GM19023 (cell line): ENCODE data around the gene GJB6.

ENCODE experiments used
- ATAC-seq: cut with Tn5 transposase; IDR thresholded peaks from one replicate; pipeline ENCODE4 v1.9.1; 2021; ENCODE audit warnings: mild to moderate bottlenecking, moderate library complexity; ENCODE audit not compliant: unreplicated experiment

GJB6 gene

DNA sequence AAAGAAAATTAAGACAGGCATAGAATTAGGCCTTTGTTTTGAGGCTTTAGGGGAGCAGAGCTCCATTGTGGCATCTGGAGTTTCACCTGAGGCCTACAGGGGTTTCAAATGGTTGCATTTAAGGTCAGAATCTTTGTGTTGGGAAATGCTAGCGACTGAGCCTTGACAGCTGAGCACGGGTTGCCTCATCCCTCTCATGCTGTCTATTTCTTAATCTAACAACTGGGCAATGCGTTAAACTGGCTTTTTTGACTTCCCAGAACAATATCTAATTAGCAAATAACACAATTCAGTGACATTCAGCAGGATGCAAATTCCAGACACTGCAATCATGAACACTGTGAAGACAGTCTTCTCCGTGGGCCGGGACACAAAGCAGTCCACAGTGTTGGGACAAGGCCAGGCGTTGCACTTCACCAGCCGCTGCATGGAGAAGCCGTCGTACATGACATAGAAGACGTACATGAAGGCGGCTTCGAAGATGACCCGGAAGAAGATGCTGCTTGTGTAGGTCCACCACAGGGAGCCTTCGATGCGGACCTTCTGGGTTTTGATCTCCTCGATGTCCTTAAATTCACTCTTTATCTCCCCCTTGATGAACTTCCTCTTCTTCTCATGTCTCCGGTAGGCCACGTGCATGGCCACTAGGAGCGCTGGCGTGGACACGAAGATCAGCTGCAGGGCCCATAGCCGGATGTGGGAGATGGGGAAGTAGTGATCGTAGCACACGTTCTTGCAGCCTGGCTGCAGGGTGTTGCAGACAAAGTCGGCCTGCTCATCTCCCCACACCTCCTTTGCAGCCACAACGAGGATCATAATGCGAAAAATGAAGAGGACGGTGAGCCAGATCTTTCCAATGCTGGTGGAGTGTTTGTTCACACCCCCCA lies 43.2 kb downstream of the GJB6 start:
- ATAC-seq, result no peak

DNA sequence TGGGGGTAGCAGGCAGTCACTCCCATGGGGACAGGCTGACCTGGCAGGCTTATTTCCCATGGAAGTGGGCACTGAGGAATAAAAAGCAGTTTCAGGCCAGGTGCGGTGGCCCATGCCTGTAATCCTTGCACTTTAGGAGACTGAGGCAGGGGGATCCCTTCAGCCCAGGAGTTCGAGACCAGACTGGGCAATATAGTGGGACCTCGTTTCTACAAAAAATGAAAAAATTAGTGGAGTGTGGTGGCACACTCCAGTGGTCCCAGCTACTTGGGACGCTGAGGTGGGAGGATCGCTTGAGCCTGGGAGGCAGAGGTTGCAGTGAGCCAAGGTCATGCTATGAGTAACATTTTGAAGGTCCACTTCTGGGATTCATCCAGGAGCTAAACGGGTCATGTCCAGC lies 45.3 kb downstream of the GJB6 start:
- ATAC-seq, result no peak

DNA sequence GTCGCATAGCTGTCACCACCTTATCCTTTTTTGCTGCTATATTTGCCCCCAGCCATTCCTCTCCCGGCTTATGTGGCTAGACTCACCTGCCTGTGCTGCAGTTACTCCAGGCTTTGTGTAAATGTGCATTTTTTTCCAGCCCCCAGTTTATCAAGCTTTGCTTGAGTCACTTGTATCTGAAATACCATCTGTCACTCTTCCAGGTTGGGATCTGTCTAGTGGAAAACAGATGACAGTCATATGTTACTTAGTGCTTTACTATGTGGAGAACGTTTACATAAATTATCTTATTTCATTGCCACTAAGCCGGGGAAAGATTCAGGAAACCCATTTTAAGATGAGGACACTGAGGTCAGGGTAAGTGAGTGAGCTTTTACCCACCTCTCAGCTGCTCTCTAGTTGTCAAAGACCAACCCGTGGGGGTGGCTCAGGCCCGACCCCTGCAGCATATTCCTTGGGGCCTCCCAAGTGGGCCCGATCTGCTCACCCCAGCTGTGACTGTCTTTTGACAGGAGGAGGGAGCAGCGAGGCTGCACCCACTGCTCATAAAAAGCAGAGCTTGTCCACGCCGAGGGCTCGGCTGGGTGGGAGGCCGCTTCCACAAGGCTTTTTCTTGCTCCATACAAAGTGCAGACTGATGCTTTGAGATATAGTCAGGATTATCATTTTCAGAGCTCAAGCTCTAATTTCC lies 46.6 kb downstream of the GJB6 start:
- no peak for ATAC-seq

DNA sequence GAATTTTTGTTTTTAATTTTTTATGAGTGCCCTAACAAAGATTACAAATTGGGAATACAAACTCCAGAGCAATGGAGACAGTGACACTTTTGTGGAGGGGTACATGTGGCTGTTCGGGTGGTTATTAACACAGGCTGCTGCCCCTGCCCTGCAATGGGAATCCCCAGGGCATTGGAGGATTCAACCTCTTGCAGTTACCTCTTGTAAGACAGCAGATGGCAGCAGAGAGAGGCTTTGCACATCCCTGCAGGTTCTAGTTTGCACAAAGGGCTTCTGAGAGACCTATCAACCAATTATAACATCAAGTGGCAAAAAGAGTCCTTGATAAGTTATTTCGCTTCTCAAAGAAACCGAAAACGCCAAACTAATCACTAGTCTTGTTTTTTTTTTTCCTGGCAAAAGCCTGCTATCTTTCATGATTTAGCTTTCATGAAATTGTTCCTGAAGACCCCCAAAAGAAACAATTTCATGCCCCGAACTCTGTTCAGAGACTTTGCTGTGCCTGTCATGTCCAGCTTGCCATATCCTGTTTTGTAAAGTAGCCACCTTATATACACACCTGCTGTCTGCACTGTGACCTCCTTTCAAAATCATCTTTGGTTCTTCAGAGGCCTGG lies 49.8 kb downstream of the GJB6 start:
- peak; percentile 83 for ATAC-seq

DNA sequence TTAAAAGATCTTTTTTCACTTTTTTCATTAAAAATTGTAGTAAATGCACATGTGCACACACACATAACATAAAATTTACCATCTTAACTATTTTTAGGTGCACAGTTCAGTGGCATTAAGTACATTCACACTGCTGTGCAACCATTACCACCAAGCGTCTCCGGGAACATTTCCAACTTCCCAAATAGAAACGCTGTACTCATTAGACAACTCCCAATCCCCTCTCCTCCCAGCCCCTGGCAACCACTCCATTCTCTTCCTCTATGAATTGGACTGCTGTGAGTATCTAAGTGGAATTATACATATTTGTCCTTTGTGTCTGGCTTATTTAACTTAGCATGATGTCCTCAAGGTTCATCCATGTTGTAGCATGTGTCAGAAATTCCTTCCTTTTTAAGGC lies 50.9 kb downstream of the GJB6 start:
- no peak for ATAC-seq

DNA sequence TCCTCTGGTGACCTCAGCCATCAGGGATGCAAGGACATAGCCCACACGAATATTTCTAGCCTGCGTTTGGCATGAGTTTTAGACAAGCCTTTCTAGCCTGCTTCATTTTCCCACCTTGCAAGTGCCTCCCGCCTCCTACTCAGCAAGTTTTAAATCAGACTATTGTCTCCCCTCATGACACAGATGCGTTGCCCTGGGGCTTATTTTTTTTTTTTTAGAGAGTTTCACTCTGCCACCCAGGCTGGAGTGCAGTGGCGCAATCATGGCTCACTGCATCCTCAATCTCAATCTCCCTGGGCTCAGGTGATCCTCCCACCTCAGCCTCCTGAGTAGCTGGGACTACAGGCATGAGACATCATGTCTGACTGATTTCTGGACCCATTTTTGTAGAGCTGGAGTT lies 54.0 kb downstream of the GJB6 start:
- no peak for ATAC-seq

DNA sequence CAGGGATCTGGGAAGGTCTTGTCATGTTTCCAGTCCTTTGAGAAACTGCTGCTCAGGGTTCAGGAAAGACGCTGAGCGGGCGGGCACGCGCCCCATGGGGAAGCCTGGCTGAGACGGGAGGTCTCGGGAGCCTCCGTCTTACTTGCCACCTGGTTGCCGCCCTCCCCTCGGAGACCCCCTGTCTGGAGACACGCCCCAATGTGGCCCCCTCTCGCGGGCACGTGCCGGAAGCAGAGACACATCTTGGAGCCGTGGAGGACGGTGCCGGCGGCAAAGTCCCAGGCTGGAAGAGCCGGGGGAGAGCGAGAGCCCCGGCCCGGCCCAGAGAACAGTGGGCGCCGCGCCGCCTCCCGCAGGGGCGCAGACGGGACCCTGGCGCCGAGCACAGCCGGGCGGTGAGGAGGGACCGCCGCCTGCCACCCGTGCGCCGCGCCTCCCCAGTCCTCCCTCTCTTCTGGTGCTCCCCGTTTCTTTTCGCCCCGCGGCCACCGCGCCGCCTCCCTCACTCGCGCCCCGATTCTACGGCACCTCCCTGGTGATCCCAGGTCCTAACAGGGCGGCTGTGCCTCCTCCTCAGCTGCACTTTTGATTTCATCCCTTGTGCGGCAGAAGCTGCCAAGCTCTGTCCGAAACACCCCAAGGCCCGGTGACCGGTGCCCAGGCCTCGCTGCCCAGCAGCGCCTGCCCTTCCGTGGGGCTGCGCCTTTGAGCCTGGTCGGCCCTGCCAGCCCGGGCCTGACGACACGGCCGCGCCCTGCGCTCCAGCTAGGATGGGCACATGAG lies 54.9 kb downstream of the GJB6 start:
- no peak for ATAC-seq

DNA sequence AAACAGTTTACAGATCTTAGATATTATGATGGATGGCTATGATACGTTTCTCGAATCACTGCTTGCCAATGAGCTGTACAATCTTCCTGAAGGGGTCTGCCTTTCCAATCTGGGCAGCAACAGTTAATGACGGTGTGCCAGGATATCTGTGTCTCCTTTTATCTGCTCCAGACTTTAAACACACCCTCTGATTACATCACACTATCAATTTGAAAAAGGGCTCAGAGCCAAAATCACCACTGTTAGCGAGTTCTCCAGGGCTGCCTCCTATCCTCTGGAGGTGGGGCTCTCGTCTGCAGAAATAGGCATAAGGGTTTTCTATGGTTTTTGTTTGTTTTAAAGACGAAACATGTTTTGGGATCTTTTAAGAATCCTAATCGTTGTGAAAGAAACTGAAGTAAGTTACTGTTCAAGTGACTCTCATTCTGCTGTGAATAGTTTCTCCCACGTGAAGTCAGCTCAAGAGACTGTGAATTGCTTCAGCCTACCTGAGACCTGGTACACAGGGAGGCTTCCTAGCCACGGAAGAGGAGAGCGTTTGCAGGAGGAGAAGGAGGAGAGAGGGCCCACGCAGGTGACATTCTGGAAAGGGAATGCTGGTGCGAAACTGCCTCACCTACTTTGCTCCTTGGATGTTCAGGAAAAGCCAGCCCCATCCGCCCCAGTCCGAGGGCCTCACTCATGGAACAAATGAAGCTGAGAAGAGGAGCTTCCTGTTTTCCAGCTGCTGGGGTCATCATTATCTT lies 56.0 kb downstream of the GJB6 start:
- ATAC-seq, result no peak

DNA sequence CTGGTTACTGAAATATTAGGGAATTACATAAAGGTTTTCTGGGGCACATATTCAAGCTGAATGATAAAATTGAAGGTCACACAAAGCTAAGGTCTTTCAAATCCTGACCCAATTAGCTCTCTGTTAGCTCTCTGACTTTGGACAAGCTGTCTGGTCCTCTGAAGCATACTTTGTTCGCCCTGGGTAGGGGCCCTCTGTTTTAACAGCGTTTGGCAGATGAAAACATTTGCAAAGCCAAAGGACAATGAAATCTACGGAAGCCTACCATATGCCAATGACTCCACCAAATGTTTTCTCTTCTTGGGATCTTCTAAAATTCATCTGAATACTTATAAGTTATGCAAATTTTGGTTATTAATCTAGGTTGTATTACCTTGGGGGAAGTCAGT lies 56.7 kb downstream of the GJB6 start:
- no peak for ATAC-seq

DNA sequence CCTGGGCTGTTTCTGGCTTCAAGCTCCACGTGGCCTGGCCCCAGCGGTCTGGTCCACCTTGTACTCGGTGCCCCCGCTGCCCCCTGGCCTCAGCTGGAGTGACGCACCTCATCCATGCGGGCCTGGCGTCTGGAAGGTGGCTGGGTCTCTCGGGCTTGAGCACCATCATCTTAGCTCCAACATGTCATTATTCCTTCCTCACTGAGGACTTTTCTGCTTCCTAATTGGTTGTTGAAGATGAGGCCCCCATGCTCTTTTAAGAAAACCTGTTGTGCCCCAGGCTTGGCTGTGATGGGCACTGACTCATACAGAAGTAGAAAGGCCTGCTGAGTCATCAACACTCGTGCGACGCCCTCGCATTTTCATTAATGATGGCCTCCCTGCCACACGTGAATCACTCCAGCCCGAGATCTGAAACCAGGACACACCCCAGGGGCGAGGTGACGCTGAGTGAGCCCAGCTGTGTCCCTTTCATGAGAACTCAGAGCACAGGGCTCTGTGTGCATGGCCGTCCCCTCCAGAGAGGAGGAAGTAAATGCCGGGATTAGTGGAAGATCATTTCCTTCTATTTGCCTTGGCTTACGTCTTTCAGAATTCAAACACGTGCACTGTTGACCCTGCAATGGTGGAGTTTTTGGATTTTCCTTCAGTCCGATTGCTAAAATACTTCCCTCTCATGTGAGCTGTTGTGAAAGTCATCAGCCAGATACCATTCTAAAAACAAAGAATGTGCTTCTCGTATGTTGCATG lies 57.3 kb downstream of the GJB6 start:
- peak; percentile 85 for ATAC-seq

DNA sequence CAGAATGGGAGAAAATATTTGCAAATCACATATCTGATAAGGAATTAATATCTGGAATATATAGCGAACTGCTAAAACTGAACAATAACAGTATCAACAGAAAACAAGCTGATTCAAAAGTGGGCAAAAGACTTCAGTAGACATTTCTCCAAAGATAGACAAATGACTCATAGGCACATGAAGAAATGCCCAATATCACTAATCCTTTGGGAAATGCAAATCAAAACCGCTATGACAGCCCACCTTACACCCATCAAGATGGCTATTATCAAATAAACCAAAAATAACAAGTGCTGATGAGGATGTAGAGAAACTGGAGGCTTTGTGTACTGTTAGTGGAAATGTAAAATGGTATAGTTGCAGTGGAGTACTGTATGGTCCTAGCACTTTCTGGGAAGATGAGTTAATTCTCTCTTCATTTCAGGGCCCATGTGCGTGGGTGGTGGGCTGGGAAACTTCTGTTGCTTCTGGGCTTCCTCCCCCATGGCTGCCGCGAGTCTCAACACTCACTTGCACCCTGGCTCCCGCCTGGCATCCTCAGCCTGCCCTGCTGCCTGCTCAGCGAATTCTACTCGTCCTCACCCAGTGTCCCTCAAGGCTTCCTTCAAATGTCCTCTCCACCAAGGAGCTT lies 58.9 kb downstream of the GJB6 start:
- ATAC-seq, result no peak
